ENCODE data around the gene DOK5.

Gene DOK5

GRCh38 chr20:54650052-54650719 is 174.8 kb downstream of the DOK5 start:
- no peak for DNase-seq

DNA sequence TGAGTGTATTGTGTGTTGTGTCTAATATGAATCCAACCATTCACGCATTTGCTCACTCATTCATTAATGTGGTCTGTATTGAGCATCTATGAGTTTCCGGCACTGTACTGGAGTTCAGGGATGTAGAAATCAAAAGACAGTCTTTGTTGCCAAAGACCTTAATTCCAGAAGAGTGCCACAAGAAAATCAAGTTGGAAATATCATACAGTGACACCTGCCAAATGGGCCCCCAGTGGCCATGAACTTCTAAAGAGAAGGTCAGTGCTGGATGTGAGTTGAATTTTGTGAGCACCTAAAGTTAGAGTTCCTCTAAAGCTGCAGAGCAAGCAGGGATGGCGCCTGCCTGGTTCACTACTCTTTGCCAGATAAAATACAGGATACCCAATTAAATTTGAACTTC is 175.9 kb downstream of the DOK5 start:
- DNase-seq, result no peak

- DNase-seq, result no peak
These were observed 179.1 kb downstream of the DOK5 start for GRCh38 chr20:54654450-54654849.

DNA sequence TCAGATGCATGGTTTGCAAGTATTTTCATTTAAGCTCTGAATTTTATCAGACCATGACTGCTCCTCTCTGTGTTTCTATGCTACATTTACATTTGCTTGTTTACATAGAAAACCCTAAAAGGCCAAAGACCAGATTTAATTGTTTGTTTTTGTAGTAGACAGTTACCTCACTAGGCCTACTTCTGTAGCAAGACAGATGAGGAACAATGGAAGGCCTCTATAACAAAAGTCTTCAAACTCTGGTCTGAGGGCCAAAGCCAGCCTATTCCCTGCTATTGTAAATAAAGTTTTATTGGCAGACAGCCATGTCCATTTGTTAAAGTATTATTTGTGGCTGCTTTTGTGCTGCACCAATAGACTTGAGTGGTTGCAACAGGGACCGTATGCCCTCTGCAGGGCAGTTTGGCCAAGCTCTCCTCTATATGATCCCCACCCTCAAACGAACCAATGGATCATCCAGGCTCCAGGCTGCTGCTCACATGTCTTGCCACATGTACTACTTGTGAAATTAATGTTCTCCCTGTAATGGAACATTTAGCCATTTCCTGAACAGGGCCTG is 182.0 kb downstream of the DOK5 start:
- DNase-seq, result no peak

GRCh38 chr20:54658525-54658924 is 183.1 kb downstream of the DOK5 start:
- no peak for DNase-seq

DNA sequence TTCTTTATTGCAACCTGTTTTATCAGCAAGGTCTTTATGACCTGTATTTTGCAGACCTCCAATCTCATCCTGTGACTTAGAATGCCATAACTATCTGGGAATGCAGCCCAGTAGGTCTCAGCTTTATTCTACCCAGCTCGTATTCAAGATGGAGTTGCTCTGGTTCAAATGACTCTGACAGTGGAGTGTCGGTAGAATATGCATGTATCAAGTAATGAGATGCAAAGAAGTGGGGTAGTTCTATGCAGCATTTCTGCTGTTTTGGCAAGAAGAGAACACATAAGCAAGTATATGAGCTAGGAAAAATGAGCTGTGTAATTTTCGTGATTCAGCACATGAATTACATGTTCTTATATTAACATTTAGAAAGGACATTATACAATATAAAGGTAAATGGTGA is 185.9 kb downstream of the DOK5 start:
- DNase-seq, result no peak

- no peak for DNase-seq
These were observed 186.6 kb downstream of the DOK5 start for GRCh38 chr20:54661880-54662465.

GRCh38 chr20:54665812-54666211 is 190.4 kb downstream of the DOK5 start:
- DNase-seq, result no peak

DNA sequence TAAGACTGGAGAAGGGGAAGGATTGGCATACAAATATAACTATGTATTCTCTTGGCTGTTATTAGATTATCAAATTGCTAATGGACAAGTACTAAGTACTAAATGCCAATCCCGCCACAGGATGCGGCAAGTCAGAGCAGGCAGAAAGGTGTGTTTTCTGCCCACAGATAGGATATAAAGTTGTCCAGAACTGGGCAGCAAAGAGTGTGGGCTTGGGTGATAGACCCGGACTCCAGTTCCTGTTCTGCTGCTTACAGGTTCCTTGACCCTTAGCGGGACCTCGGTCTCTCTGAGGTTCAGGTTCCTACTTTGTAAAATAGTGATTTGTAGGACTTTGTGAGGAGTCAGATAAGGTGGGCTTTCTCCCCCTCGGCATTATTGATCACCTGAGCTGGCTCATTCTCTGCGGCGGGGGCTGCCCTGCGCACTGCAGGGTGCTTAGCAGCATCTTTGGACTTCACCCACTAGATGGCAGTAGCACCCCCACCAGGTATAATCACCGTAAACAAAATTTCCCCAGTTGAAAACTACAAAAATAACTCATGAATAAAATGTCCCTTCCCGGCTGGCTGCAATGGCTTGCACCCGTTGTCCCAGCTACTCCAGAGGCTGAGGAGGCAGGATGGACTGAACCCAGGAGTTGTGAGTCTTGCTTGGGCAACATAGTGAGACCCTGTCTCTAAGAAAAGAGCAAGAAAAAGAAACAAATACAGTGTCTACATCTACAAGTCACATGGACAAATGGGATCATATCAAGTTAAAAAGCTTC is 193.1 kb downstream of the DOK5 start:
- DNase-seq, result no peak

- no peak for DNase-seq
These were observed 193.6 kb downstream of the DOK5 start for GRCh38 chr20:54669040-54669363.

DNA sequence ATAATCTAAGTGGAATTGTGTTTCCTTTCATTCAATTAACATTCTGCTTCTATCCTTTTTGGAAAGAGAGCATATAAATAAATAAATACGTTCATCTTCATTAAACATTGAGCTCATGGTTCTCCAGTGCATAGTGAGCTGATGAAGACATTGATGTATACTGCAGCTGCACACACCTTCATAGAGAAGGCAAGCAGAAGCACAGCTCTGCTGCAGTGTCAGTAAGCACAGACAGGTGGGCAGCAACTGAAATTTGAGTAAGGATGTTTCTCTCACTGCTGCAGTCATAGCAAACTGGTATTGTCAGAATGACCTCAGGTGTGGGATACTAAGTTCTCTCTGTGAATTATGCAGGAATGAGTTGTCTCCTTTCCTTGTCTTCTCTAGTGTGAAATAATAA is 202.9 kb downstream of the DOK5 start:
- no peak for DNase-seq

GRCh38 chr20:54680439-54680838 is 205.0 kb downstream of the DOK5 start:
- no peak for DNase-seq

- DNase-seq, result no peak
These were observed 205.7 kb downstream of the DOK5 start for GRCh38 chr20:54680872-54681619.

GRCh38 chr20:54681869-54682268 is 206.5 kb downstream of the DOK5 start:
- DNase-seq, result no peak

DNA sequence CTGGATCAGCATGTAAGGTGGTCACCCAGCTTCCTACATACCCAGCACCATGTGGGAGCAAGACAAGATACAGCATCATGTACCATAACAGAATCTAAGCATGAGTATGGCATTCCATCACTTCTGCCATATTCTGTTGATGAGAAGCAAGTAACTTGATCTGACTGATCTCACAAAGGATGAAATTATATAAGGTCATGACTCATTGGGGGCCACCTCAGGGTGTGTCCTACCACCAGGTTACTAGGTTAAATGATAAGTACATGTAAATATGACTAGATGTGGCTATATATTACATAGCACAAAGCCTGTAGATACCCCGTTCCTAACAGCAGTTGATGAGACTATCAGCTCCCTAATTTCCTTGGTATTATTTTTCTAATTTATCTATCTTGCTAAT is 213.1 kb downstream of the DOK5 start:
- DNase-seq, result no peak

DNA sequence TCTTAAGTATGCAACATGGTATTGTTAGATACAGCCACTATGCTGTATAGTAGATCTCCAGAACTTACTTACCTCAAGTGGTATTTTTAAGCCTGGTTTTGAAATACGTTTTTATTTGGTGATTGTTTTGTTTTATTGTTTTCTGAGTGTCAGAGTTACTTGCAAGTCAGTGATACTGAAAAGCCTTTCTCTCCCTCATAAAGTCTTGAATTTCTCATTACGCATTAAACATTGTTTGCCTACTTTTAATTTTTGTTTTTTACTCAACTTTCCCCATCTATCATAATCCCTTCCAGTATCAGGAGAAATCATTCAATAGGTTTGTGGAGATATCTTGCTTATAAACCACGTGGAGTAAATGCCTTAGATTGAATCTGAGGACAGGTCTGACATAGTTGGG is 214.9 kb downstream of the DOK5 start:
- DNase-seq, result no peak

- DNase-seq, result no peak
These were observed 215.9 kb downstream of the DOK5 start for GRCh38 chr20:54691327-54691726.

DNA sequence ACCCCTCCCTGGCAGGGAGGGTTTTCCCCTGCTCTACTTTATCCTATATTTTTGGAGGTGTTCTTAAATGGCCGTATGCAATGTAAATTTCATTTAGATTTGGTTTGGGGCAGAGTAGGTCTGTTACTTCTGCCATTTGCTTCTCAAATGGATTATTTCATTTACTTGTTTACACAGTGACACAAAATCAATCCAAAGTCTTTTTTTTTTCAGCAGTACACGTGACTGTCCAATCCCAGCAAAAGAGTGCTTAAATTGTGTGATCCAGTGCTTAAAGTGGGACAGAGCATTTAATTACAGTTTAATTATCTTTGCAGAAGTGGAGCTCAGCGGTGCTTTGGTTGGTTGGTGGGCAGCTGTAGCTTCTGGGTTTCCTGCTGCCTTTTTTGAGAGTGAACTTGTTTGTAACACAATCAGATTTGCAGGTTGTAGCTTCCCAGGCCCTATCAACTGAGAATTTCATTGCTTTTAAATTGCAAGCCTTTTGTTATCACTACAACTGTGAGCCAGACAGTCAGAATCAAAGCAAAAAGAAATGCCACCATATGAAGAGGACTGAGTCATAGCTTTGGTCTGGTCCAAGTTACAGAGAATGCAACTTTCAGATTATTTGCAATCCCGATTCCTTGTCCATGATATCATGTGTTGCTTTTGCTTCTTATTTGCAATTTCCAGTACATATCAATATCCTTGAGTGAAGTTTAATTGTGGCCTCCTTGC is 216.9 kb downstream of the DOK5 start:
- DNase-seq, result no peak

DNA sequence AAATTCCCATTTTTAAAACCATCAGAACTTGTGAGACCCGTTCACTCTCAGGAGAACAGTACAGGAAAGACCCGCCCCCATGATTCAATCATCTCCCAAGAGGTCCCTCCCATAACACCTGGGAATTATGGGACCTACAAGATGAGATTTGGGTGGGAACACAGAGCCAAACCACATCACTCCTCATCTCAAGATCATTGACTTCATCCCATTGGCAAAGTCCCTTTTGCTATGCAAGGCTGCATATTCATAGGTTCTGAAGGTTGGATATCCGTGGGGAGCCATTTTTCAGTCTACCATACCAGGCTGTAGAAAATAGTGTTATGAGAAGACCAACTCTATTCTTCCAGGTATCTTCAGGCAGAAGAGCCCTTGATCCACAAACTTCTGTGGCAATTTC is 219.1 kb downstream of the DOK5 start:
- DNase-seq, result no peak

GRCh38 chr20:54698373-54698772 is 223.0 kb downstream of the DOK5 start:
- DNase-seq, result no peak

All from activated CD4-positive, CD25-positive, alpha-beta regulatory T cell (primary cell).